ENCODE measurements around the gene CEP131.

DNA sequence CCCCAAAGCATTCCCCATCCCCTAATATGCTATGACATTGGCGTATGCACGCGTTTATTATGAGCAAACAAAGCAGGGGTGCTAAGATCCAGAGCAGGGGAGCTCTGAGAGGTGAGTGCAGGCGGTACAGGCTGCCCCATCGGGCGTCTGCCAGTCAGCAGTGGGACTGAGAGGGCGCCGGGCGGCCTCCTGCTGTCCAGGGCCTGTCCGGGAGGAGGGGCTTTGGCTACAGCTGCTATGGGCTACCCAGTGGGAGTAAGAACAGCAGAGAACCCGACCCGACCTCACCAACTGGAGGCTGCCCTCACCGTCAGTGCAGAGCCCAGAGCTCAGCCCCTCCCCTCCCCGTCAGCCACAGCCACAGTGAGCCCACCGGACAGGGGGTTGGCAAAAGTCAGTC lies 38.2 kb downstream of the CEP131 start:
- TF ChIP-seq, protein P1, sequence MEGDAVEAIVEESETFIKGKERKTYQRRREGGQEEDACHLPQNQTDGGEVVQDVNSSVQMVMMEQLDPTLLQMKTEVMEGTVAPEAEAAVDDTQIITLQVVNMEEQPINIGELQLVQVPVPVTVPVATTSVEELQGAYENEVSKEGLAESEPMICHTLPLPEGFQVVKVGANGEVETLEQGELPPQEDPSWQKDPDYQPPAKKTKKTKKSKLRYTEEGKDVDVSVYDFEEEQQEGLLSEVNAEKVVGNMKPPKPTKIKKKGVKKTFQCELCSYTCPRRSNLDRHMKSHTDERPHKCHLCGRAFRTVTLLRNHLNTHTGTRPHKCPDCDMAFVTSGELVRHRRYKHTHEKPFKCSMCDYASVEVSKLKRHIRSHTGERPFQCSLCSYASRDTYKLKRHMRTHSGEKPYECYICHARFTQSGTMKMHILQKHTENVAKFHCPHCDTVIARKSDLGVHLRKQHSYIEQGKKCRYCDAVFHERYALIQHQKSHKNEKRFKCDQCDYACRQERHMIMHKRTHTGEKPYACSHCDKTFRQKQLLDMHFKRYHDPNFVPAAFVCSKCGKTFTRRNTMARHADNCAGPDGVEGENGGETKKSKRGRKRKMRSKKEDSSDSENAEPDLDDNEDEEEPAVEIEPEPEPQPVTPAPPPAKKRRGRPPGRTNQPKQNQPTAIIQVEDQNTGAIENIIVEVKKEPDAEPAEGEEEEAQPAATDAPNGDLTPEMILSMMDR (IDR thresholded peaks at IDR 0.05; ENCODE audit: poor library complexity, severe bottlenecking), result no peak
- TF ChIP-seq POLR2AphosphoS5 (IDR thresholded peaks at IDR 0.05), result no peak
